B cell (primary cell): ENCODE results near the gene MLIP. TPM values are rescaled to one million over a fixed set of nuclear protein-coding genes. Genes with fewer than 3 reads are reported as not detected.

ENCODE experiments used
- ATAC-seq: fragments of 200-7000 bp; cut with Tn5 transposase; one replicate; pipeline ENCODE4 v1.10.0; 2021; ENCODE audit warnings: low read depth, mild to moderate bottlenecking, moderate number of reproducible peaks, moderate library complexity
- CTCF ChIA-PET: fragments of 350-600 bp; sonication (Branson Sonifier 250); formaldehyde crosslinking; loops from one replicate; lab custom pipeline; 2021; ENCODE audit warnings: antibody characterized with exemption, inconsistent platforms; lab: Charles Lee
- POLR2A ChIA-PET: fragments of 350-600 bp; sonication (Branson Sonifier 250); formaldehyde crosslinking; loops from one replicate; lab custom pipeline; 2021; ENCODE audit warnings: antibody characterized with exemption; lab: Charles Lee
- DNase-seq: peaks from one replicate; pipeline ENCODE4 v3.0.0; 2013
- H2AFZ ChIP-seq: 2 replicates; pipeline ENCODE4 v1.6.1; 2012; ENCODE audit warnings: mild to moderate bottlenecking, low read depth, low read length; ENCODE audit not compliant: insufficient read depth, poor library complexity, severe bottlenecking
- H3K27ac ChIP-seq, 2 donors: 1 replicate in 1 of 2; 2 replicates in 1 of 2; pipeline ENCODE4 v1.5.1; 2012 to 2013; ENCODE audit warnings: low read length in 2 of 2, mild to moderate bottlenecking in 2 of 2, moderate library complexity in 1 of 2
- H3K27me3 ChIP-seq, 4 experiments: fragments of 200-600 bp in 1 of 4; sonication (generic) in 1 of 4; replicated peaks in 1 of 4; 1 replicate in 2 of 4; 2 replicates in 2 of 4; pipeline versions ENCODE4 v1.6.1 to v1.7.0; 2013 to 2016; ENCODE audit warnings: low read length in 3 of 4, mild to moderate bottlenecking in 2 of 4, mixed read lengths in 1 of 4, moderate library complexity in 1 of 4; ENCODE audit not compliant: insufficient read depth in 4 of 4, control insufficient read depth in 3 of 4; ENCODE audit errors: control extremely low read depth in 1 of 4
- H3K36me3 ChIP-seq, 2 experiments: replicated peaks in 1 of 2; 1 replicate in 1 of 2; 2 replicates in 1 of 2; pipeline versions ENCODE4 v1.6.1 to v1.7.1; 2013; ENCODE audit warnings: low read length in 1 of 2; ENCODE audit not compliant: insufficient read depth in 2 of 2, control insufficient read depth in 1 of 2; ENCODE audit errors: control extremely low read depth in 1 of 2, extremely low read depth in 1 of 2
- H3K4me1 ChIP-seq, 2 donors: fragments of 200-600 bp in 1 of 2; sonication (generic) in 1 of 2; 1 replicate in 1 of 2; 2 replicates in 1 of 2; pipeline versions ENCODE4 v1.5.1 to v1.6.1; 2013 to 2017; ENCODE audit warnings: low read length in 2 of 2; ENCODE audit not compliant: control insufficient read depth in 2 of 2, insufficient read depth in 2 of 2
- H3K4me2 ChIP-seq: replicated peaks from 2 replicates; pipeline ENCODE3; 2012; ENCODE audit warnings: mild to moderate bottlenecking, low read depth, low read length; ENCODE audit not compliant: poor library complexity, severe bottlenecking
- H3K4me3 ChIP-seq, 5 experiments: fragments of 200-600 bp in 1 of 5; sonication (generic) in 1 of 5; 1 replicate in 3 of 5; 2 replicates in 2 of 5; pipeline versions ENCODE4 v1.5.1 to v1.7.0; 2011 to 2016; ENCODE audit warnings: low read length in 4 of 5, mild to moderate bottlenecking in 4 of 5, low read depth in 2 of 5, control low read depth in 1 of 5, moderate library complexity in 1 of 5; ENCODE audit not compliant: insufficient read depth in 1 of 5; ENCODE audit errors: control extremely low read depth in 1 of 5, extremely low read depth in 1 of 5
- H3K79me2 ChIP-seq: fragments of 200-600 bp; sonication (generic); one replicate; pipeline ENCODE4 v1.6.0; 2016; ENCODE audit warnings: low read length; ENCODE audit not compliant: control insufficient read depth, insufficient read depth
- H3K9ac ChIP-seq: fragments of 200-600 bp; sonication (generic); 2 replicates; pipeline ENCODE4 v1.6.1; 2017; ENCODE audit warnings: mild to moderate bottlenecking, low read length, moderate library complexity
- H3K9me3 ChIP-seq, 3 donors: one replicate each; pipeline versions ENCODE4 v1.6.1 to v1.7.1; 2013; ENCODE audit warnings: low read length in 2 of 3; ENCODE audit not compliant: control insufficient read depth in 2 of 3, insufficient read depth in 1 of 3; ENCODE audit errors: control extremely low read depth in 1 of 3
- H4K20me1 ChIP-seq: 2 replicates; pipeline ENCODE4 v1.6.0; 2012; ENCODE audit warnings: mild to moderate bottlenecking, low read length; ENCODE audit not compliant: insufficient read depth, control insufficient read depth, poor library complexity, severe bottlenecking
- H3K27ac Mint-ChIP-seq: one replicate; pipeline ENCODE4 v1.8.0; 2021; ENCODE audit warnings: mixed read lengths
- H3K27me3 Mint-ChIP-seq: one replicate; pipeline ENCODE4 v1.8.0; 2021; ENCODE audit warnings: mixed read lengths
- H3K4me1 Mint-ChIP-seq: one replicate; pipeline ENCODE4 v1.8.0; 2021; ENCODE audit warnings: mixed read lengths
- H3K4me3 Mint-ChIP-seq: one replicate; pipeline ENCODE4 v1.8.0; 2021; ENCODE audit warnings: mixed read lengths
- H3K9me3 Mint-ChIP-seq: one replicate; pipeline ENCODE4 v1.8.0; 2022; ENCODE audit warnings: mixed read lengths; ENCODE audit not compliant: insufficient read depth
- EZH2 ChIP-seq: IDR thresholded peaks from 2 replicates; pipeline ENCODE4 v1.6.1; 2012; ENCODE audit warnings: borderline replicate concordance, low read depth, mild to moderate bottlenecking, moderate library complexity, low read length; ENCODE audit not compliant: insufficient read depth, poor library complexity, severe bottlenecking
- WGBS: methylation state at CpG from one replicate; pipeline ENCODE4 v1.1.5; 2013; ENCODE audit warnings: missing lambda C conversion rate; ENCODE audit not compliant: insufficient coverage; 5-methylcytosine and 5-hydroxymethylcytosine counted together
- intact Hi-C: fragments of 100-400 bp; cut with micrococcal nuclease; formaldehyde crosslinking; loops from one replicate; pipeline ENCODE4 v1.10.0; 2022
- polyA plus RNA-seq: library from polyadenylated mRNA; depleted of rRNA; stranded (reverse); fragments of >200 nt; gene quantifications from 2 replicates; pipeline ENCODE4 v1.2.3, GENCODE V29; 2012
- total RNA-seq, 2 donors: library from RNA; stranded (reverse); fragments of 120-200 nt in 1 of 2; gene quantifications; 1 replicate in 1 of 2; 2 replicates in 1 of 2; pipeline versions ENCODE4 v1.2.3 to v1.2.4, GENCODE V29; 2013 to 2022
- TF ChIP-seq, protein P1 (sequence below): fragments of 200-600 bp; IDR thresholded peaks from one replicate; pipeline ENCODE4 v1.8.0; 2022; ENCODE audit warnings: antibody characterized with exemption, mild to moderate bottlenecking

MLIP gene
- total and polyA plus RNA-seq, 2 donors (not counting 1 experiment from before 2014, with no cell fraction given) = not detected

- no peaks in the 10 kb centered on the region for H3K4me1 ChIP-seq
Observed at GRCh38 chr6:54135665-54136369, 24.6 kb downstream of the MLIP start.

DNA sequence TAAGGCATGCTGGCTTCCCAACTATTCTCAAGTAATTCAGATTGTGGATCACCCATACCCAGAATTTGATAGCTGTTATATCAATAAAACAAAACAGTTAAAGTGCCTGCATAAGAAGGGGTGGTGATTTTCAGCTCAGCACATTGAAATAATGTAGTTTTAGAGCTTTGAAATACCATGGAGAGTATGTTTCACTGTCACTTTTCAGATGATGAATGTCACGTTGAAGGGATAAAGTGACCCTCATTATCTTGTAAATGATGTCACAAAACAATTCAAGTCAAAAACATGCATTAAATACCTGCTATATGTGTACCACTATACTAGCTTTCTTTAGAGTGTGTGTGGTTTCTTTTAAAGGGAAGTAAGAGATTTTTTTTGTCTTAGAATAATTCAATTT lies 27.6 kb downstream of the MLIP start:
- Histone ChIP-seq H2AFZ (no peak overlapping the region), H3K9ac (no peak overlapping the region), H3K4me2 (no peak overlapping the region), H3K4me3 (no peak overlapping the region), H3K9me3 (no peaks in the 10 kb centered on the region), H3K79me2 (no peaks in the 10 kb centered on the region), H4K20me1 (no peaks in the 10 kb centered on the region), H3K27ac (no peak overlapping the region), H3K36me3 (no peaks in the 10 kb centered on the region), H3K27me3 (no peaks in the 10 kb centered on the region), H3K4me1 (no peaks in the 10 kb centered on the region)
- DNase-seq (no peak), ATAC-seq (no peak)
- ChIA-PET POLR2A (no interaction called here), CTCF (no interaction called here)
- H3K27me3 Mint-ChIP-seq = no peaks in the 10 kb centered on the region
- no peaks in the 10 kb centered on the region for H3K4me1 Mint-ChIP-seq
- WGBS = no CpG with 5 or more reads among the region's 1 CpG
- H3K9me3 Mint-ChIP-seq = no peaks in the 10 kb centered on the region
- H3K27ac Mint-ChIP-seq = no peak overlapping the region
- intact Hi-C loops = no loop called here
- H3K4me3 Mint-ChIP-seq = no peak overlapping the region
- no peak for TF ChIP-seq EZH2
- TF ChIP-seq, protein P1, sequence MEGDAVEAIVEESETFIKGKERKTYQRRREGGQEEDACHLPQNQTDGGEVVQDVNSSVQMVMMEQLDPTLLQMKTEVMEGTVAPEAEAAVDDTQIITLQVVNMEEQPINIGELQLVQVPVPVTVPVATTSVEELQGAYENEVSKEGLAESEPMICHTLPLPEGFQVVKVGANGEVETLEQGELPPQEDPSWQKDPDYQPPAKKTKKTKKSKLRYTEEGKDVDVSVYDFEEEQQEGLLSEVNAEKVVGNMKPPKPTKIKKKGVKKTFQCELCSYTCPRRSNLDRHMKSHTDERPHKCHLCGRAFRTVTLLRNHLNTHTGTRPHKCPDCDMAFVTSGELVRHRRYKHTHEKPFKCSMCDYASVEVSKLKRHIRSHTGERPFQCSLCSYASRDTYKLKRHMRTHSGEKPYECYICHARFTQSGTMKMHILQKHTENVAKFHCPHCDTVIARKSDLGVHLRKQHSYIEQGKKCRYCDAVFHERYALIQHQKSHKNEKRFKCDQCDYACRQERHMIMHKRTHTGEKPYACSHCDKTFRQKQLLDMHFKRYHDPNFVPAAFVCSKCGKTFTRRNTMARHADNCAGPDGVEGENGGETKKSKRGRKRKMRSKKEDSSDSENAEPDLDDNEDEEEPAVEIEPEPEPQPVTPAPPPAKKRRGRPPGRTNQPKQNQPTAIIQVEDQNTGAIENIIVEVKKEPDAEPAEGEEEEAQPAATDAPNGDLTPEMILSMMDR = no peak

More at GRCh38 chr6:54135665-54136369, 24.6 kb downstream of the MLIP start:
- Histone ChIP-seq H3K79me2 (no peaks in the 10 kb centered on the region), H3K36me3 (no peaks in the 10 kb centered on the region), H3K9me3 (no peaks in the 10 kb centered on the region), H3K4me3 (no peak overlapping the region), H3K27me3 (no peaks in the 10 kb centered on the region), H3K27ac (no peak overlapping the region), H3K4me2 (no peak overlapping the region), H3K9ac (no peak overlapping the region), H4K20me1 (no peaks in the 10 kb centered on the region), H2AFZ (no peak overlapping the region)
- CTCF ChIA-PET = no interaction called here
- no peak for TF ChIP-seq EZH2
- TF ChIP-seq, protein P1 = no peak
- no peak overlapping the region for H3K27ac Mint-ChIP-seq
- H3K27me3 Mint-ChIP-seq = no peaks in the 10 kb centered on the region
- ATAC-seq (no peak), DNase-seq (no peak)
- H3K4me3 Mint-ChIP-seq = no peak overlapping the region
- POLR2A ChIA-PET = no interaction called here
- WGBS = no CpG with 5 or more reads among the region's 2 CpGs
- no peaks in the 10 kb centered on the region for H3K9me3 Mint-ChIP-seq
- H3K4me1 Mint-ChIP-seq = no peaks in the 10 kb centered on the region
- intact Hi-C loops = no loop called here
